GM12878 (cell line): ENCODE data around the gene OTOF.

ENCODE experiments used
- BRCA1 ChIP-seq: IDR thresholded peaks from 2 replicates; pipeline ENCODE4 v1.6.1; 2011; ENCODE audit warnings: low read depth, low read length, improper control_type of control experiment
- E2F4 ChIP-seq: IDR thresholded peaks from 2 replicates; pipeline ENCODE4 v1.6.1; 2012; ENCODE audit warnings: low read depth, low read length, improper control_type of control experiment
- EZH2 ChIP-seq: IDR thresholded peaks from 2 replicates; pipeline ENCODE4 v1.6.1; 2012; ENCODE audit warnings: low read depth, mild to moderate bottlenecking, control low read depth, inconsistent platforms, low read length, borderline replicate concordance; ENCODE audit not compliant: control insufficient read depth
- POLR2AphosphoS5 ChIP-seq: IDR thresholded peaks from 2 replicates; pipeline ENCODE4 v1.6.1; 2011; ENCODE audit warnings: mild to moderate bottlenecking, low read length, inconsistent platforms
- SRF ChIP-seq, 2 experiments: IDR thresholded peaks; 2 replicates each; pipeline ENCODE4 v1.6.1; 2011; ENCODE audit warnings: low read depth in 2 of 2, low read length in 2 of 2, mild to moderate bottlenecking in 1 of 2, moderate library complexity in 1 of 2
- SUZ12 ChIP-seq: fragments of 200-600 bp; sonication (generic); IDR thresholded peaks from one replicate; pipeline ENCODE4 v1.6.1; 2018; ENCODE audit warnings: antibody characterized with exemption, mild to moderate bottlenecking; ENCODE audit not compliant: unreplicated experiment
- ZNF207 ChIP-seq: fragments of 450-650 bp; IDR thresholded peaks from 2 replicates; pipeline ENCODE4 v1.6.1; 2014; ENCODE audit warnings: antibody characterized with exemption, mild to moderate bottlenecking, borderline replicate concordance
- TF ChIP-seq, protein P1 (sequence below), 3 experiments: IDR thresholded peaks in 2 of 3; conservative IDR thresholded peaks in 1 of 3; 2 replicates each; pipeline ENCODE4 v1.5.1; 2011; ENCODE audit warnings: low read depth in 3 of 3, low read length in 3 of 3, mild to moderate bottlenecking in 3 of 3, control low read depth in 2 of 3, moderate library complexity in 2 of 3, inconsistent platforms in 1 of 3, mixed read lengths in 1 of 3; ENCODE audit not compliant: control insufficient read depth in 2 of 3, insufficient read depth in 1 of 3; ENCODE audit errors: extremely low read depth in 1 of 3

DNA sequence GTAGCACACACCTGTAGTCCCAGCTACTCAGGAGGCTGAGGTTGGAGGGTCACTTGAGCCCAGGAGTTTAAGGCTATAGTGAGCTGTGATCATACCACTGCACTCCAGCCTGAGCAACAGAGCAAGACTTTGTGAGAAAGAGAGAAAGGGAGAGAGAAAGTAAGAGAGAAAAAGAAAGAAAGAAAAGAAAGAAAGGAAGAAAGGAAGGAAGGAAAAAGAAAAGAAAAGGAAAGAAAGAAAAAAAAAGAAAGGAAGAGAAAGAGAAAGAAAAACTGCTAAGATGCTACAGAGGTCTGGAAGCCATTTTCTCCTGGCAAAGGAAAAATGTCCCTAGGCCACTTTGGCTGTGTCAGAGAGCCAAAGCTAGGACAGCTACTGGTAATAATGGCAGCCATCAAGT is 45.6 kb downstream of the OTOF start:
- TF ChIP-seq, protein P1, sequence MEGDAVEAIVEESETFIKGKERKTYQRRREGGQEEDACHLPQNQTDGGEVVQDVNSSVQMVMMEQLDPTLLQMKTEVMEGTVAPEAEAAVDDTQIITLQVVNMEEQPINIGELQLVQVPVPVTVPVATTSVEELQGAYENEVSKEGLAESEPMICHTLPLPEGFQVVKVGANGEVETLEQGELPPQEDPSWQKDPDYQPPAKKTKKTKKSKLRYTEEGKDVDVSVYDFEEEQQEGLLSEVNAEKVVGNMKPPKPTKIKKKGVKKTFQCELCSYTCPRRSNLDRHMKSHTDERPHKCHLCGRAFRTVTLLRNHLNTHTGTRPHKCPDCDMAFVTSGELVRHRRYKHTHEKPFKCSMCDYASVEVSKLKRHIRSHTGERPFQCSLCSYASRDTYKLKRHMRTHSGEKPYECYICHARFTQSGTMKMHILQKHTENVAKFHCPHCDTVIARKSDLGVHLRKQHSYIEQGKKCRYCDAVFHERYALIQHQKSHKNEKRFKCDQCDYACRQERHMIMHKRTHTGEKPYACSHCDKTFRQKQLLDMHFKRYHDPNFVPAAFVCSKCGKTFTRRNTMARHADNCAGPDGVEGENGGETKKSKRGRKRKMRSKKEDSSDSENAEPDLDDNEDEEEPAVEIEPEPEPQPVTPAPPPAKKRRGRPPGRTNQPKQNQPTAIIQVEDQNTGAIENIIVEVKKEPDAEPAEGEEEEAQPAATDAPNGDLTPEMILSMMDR (IDR thresholded peaks at IDR 0.05 in 2 of 3, conservative IDR thresholded peaks at IDR 0.05 in 1 of 3; ENCODE audit: control insufficient read depth in 2 of 3, extremely low read depth in 1 of 3, insufficient read depth in 1 of 3, low read depth in 3 of 3, low read length in 3 of 3) = no peak
- TF ChIP-seq ZNF207 (no peak), SUZ12 (no peak), E2F4 (no peak), POLR2AphosphoS5 (no peak), BRCA1 (no peak), SRF (IDR thresholded peaks at IDR 0.05; ENCODE audit: low read depth in 2 of 2, low read length in 2 of 2) (no peak), EZH2 (no peak)
